NCI-H1048 (cell line): ENCODE results near the gene FKBP5.

Experiments used
- DNase-seq: peaks from one replicate; lab custom pipeline; 2025; lab: John Stamatoyannopoulos, UW

FKBP5 gene

DNA sequence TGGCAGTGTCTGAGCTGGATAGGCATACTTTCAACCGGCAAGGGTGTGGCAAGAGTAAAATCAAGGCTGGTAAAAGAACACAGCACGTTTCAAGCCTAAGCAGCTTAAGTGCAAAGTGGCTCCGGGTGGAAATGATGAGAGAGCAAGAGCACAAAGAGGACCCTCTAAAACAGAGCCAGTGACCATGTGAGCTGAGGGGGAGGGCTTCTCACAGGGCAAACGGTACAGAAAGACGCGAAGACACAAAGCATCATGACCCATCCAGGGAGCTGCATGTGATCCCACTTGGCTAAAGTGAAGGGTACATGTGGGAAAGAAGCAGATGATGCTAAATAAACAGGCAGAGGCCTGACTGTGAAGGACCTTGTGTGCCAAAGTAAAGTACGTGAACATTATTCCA is 25.7 kb downstream of the FKBP5 start:
- DNase-seq: no peak

DNA sequence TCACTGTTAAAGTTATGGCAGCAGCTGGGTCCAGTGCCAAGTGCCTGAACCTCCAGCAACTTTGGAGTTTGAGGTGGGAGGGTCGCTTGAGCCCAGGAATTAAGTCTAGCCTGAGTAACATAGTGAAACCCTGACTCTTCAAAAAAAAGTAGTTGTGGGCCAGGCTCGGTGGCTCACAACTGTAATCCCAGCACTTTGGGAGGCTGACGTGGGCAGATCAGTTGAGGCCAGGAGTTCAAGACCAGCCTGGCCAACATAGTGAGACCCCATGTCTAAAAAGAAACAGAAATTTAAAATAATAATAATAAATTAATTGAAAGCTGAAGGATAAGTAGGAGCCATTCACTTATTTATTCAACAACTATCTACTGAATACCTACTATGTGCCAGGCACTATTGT is 33.8 kb downstream of the FKBP5 start:
- no peak for DNase-seq

DNA sequence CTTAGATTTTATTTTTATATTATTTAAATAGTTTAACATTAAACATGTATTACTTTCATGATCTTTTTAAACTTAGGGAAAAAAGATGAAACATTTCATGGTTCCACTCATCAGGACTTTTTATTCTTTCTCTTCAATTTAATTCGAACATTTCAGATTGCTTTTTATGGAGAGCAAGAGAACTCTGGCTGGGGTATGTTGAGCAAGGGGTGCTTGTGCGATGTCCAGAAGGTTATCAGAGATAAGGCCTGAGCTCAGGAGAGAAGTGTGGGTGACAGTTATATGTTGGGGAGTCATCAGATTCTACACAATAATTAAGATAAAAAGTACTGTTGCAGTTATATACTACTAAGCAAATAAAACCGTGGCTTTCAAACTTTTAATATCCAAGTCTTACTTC is 37.5 kb downstream of the FKBP5 start:
- DNase-seq: no peak

DNA sequence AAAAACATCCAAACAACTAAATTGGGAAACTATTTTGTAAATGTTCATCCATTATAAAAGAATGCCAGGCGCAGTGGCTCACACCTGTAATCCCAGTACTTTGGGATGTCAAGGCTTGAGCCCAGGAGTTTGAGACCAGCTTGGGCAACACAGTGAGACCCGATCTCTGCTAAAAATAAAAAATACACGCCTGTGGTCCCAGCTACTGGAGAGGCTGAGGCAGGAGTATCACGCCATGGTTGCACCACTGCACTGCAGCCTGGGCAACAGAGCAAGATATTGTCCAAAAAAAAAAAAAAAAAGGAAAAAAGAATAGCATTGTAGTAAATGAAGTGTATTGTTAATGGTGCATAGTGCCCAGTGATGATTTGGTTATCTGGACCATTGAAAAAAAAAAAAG is 38.7 kb downstream of the FKBP5 start:
- no peak for DNase-seq

DNA sequence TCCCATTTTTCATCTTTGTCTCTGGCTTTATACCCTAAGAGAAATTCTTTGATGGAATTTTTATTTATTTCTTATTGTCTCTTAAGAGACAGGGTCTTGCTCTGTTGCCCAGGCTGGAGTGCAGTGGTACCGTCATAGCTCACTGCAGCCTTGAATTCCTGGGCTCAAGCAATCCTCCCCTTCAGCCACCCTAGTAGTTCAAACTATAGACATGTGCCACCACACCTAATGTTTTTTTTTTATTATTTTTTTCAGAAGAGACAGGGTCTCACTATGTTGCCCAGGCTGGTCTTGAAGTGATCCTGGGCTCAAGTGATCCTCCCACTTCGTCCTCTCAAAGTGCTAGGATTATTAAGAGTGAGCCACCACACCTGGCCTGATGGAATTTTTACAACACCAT is 40.5 kb downstream of the FKBP5 start:
- DNase-seq: no peak

DNA sequence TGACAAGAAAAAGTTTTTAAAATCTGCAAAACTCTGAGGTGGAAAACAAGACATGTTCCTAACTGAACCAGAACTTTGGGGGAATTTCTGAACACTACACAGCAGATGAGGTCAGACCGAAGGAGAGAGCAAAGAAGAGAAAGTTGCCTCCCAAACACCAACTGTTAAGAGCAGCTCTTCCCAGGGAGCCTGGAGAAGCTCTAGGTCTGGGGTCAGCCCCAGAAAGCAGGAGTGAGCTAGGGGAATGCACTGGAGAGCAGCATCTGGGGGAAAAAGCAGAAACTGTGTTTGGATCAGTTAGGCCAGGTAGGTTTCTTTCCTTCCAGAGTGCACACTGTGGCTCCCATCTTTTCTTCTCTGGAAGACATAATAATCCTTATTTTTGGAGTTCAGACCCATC is 41.3 kb downstream of the FKBP5 start:
- DNase-seq: no peak

DNA sequence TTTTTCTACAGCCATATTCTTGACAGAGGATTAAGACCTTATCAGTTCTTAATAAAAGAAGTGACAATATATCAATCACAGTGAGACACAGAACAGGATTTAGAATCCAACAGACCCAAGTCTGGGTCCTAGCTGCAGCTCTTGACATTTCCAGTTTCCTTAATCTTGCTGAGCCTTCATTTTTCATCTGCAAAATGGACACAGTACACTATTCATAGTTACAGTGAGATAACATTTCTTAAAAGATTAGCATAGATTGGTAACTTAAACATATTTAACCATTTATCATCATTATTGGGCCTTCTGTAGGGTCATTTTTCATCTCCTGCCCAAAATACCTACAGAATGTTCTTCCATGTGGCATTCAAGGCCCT is 45.6 kb downstream of the FKBP5 start:
- no peak for DNase-seq

DNA sequence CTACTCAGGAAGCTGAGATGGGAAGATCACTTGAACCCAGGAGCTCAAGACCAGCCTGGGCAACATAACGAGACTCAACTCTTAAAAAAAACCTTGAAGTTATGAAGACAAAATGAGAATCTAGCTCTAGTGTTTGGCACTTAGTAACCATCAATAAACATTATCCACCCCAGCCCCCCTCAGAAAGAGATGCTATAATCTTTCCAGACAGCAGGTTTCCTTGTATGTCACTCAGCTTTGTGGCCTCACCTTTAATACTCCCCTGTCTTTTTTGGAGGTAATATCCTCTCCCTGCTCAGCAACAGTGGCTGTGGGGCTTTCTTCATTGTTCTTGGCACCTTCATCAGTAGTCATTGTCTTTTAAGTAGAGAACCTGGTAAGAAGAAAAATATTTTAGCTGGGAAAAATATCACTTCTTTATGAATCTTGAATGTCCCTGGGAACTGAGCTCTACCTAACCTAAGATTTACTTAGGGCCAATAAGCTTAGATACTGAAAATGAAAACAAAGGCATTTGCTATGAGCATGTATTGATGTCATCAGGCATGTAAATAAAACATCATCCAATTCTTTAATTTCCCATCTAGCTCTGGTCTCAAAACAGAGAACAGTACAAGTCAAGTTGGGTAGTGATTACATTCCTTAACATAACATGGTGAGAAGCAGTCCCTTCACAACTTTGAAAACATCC is 46.1 kb downstream of the FKBP5 start:
- DNase-seq: no peak

DNA sequence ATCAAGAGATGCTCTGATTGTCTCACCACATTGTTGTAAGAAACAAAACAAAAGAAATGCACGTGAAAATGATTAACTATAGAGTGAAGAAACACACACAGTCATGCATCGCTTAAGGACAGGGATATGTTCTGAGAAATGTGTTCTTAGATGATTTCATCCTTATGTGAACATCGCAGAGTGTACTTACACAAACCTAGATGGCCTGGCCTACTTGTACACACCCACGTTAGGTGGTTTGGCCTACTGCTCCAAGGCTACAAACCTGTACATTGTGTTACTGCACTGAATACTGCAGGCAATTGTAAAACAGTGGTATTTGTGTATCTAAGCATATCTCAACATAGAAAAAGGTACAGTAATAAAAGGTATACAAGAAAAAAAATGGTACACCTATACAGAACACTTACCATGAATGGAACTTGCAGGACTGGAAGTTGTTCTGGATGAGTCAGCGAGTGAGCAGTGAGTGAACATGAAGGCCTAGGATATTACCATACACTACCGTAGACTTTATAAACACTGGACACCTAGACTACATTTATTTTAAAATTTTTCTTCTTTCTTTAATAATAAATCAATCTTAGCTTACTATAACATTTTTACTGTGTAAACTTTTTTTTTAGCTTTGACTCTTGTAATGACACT is 48.6 kb downstream of the FKBP5 start:
- no peak for DNase-seq

DNA sequence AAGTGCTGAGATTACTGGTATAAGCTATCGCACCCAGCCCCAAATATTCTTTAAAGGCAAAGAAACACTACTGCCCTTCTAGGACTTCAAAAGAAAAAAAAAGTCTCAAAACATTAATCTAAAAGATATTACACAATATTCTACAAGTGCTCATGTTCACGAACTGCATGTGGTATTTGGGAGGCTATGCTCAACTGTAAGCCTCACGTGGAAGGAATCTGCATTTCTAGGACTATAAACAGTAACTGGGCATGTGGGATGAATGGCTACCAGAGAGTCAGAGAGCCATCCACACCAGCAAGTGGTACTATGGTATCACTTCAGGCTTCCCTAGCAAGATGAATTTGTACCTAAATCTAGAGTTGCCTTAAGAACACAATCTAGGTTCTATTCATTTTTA is 50.0 kb downstream of the FKBP5 start:
- DNase-seq: no peak

DNA sequence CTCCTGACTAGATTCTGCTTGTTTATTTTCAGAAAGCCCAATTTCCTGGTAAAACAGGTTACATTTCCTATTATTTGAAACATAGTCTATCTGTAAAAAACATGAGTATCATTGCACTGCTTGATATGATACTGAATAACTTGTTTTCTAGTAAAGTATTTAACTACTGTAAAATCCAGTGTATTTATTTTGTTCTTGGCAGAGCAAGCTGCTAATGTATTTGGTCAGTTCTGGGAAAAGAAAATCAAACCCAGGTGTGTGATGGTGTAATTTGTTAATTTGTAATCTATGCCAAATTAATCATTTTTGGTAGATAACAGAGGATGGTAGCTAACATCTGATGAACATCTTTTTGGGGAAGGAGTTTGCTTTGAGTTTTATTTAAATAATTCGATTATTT is 50.8 kb downstream of the FKBP5 start:
- no peak for DNase-seq

DNA sequence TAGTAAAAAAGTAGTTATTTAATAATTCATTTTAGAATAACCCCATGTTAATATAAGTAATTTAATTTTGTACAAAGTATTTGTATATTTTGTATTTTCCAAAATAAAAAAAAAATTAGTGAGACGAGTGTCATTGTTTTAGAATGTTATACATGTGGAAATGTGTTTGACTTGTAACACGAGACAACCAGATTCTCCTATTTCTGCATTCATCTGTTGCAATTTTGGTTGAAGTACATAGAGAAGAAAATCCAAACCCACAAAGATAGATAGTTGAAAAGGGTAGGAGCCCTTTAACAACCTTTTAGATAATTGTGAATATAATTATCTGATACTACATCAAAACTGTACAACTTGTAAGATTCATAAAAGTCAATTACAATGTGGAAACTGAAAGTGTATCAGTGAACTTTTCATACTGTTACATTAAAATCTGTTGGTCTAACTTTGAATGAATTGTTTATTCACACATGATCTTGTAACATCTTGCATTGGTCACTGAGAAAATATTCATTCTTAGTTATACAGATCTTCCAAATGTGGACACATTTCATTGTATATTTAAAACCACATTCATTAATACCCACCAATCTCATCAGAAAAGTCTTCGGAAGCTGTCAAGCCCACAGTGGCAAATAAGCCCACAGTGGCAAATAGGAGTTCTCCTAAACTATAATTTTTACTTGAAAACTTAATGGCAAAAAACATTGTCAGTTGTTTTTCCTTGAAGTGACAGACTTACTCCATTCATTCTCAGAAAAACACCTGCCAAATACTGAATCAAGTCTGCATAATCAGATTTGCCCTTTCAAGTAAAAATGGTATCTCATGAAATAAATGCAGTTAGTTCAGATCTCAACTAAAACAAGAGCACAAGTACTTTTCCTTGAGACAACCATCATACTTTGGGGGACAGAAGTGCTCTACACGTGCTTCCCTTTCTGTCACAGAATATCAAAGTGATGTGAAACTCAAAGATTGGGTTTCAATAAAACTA is 52.8 kb downstream of the FKBP5 start:
- DNase-seq: no peak

DNA sequence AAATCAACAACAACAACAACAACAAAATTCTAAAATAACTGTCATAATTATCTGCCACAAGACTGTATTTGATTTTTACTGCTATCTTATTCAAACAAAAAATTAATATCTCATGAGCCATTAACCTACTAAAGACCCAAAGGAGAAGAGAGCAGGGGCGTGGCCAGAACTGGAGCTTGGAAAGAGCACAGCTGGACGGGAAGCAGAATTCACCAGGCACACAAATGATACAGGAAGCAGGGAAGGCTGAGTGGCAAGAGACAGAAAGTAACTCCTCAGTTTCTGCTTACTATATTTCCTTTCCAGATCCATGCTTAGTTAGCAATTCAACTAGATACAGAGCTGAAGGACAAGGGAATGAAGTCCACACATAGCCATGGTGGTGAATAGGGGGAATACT is 54.4 kb downstream of the FKBP5 start:
- DNase-seq: no peak

DNA sequence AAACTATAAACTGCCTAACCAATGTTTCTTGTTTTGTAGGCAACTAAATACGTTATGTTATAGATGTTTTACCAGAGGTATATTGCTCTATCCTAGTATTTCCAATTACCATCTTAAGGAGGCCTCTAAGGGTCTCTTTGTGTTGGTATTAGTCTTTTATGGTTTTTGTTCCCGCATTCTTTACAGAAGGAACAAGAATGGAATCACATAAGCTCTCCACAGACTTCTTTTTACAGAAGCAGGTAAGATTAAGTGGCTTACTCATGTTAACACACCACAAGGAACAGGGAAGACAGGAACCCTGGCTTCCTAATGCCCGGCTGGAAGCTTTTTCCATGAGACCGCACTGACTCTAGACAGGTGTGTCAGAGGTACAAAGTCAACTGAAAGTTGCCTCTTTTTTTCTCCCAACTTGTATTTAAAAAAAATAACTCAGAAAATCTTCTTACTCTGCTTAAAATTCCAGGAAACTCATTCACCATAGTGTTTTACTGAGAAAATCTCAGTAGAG is 55.1 kb downstream of the FKBP5 start:
- no peak for DNase-seq

DNA sequence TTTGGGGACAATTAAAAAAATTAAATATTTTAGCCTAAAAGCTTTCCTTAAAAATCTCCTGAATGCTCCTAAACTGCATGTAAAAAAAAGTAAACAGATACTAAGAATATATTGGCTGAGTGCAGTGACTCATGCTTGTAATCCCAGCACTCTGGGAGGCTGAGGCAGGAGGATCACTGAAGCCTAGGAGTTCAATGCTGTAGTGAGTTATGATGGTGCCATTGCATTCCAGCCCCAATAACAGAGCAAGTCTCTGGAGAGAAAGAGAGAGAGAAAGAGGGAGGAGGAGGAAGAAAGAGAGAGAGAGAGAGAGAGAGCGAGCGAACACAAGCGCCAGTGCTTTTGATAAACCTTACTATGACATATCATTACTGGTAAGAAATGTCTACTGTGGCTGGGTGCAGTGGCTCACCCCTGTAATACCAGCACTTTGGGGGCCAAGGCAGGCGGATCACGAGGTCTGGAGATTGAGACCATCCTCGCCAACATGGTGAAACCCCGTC is 58.8 kb downstream of the FKBP5 start:
- no peak for DNase-seq

DNA sequence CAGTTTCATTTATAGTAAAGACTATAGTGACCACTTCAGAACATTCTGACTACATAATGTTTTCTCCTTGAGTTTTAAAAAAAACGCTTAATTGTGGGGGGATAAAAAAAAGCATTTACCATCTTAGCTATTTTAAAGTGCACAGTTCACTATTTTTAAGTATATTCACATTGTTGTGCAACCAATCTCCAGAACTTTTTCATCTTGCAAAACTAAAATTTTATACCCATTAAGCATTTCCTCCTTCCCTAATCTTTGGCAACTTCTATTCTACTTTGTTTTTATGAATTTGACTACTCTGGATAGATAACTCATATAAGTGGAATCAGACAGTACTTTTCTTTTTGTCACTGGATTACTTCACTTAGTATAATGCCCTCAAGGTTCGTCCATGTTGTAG is 62.3 kb downstream of the FKBP5 start:
- DNase-seq: no peak

DNA sequence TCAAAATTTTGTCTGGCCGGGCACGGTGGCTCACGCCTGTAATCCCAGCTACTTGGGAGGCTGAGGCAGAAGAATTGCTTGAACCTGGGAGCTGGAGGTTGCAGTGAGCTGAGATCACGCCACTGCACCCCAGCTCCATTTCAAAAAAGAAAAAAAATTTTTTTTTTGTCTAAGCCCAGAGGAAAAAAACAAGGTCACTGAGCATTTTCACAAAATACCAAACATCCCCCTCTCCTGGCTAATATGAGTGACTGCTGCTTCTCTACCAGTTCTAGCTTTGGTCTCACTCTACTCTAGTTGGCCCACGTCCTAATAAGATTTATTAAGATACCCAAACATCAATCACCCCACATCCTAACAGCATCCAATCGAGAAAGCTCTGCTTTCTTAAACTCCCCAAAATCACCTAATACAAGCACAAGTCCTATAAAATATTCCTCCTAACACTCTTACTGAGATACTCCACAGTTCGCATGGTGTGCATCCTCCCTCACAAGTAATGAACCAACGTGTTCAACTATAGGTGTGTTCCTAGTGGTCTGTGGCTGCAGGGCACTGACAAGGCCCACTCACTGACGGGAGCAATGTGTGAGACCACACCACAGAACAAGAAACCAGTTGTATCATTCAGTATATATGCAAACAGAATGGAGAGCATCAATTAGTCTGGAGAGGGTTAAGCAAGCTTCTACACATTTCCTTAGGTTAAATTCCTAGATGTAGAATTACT is 64.2 kb downstream of the FKBP5 start:
- DNase-seq: no peak

DNA sequence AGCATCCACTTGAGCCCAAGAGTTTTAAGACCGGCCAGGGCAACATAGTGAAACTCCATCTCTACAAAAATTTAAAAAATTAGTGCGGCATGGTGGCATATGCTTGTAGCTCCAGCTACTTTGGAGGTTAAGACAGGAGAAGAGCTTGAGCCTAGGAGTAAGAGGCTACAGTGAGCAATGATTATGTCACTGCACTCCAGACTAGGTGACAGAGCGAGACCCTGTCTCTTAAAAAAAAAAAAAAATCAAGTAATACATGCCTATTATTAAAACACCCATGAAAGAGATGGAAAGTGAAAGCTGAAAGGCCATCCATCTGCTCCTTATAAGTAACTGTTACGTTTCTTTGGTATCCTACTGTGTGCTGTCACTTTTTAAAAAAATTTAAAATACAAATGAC is 66.4 kb downstream of the FKBP5 start:
- DNase-seq: no peak

DNA sequence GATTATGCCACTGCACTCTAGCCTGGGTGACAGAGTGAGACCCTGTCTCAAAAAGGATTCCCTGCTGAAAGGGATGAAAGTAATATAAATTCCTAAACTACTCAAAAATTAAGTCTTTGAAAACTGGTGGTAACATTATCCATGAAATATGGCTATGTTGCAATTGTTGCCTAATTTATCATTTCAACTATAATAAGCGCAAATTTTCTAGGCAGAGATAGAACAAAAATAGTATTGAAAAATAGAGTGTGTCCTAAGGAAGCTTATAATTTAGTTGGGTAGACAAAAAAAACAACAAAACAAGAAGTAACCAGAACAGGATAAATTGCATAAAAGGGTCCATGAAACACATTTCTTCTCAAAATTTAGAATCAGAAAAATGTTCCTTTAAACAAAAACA is 68.0 kb downstream of the FKBP5 start:
- DNase-seq: no peak

DNA sequence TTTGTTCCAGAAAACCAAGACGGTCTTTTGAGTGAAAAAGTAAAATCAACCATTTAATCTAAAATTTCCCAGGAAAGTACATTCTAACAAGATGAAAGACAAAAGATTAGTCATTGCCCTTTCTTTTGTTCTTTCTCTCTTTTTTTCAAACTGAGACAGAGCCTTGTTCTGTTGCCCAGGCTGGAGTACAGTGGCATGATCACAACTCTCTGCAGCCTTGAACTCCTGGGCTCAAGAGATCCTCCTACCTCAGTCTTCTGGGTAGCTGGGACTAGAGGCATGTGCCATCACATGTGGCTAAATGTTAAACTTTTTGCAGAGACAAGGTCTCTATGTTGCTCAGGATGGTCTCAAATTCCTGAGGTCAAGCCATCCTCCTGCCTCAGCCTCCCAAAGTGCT is 75.0 kb downstream of the FKBP5 start:
- no peak for DNase-seq

DNA sequence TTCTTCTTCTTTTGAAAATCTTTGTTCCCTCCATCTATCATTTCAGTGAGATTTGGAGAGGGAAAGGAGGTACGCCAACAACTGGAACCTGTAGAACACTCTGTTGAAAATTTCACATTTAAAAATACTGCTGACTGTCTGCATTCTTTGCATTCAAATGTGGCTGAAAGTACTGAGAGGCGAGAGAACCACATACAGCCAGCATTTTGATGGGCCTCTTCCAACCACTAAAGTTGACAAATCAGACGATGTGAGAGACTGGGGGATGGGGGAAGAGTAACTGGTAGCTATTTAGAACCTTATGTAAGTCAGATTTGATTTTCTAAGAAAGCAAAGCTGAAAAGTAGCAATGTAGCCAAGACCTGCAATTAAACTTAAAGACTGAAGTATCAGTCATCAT is 77.5 kb downstream of the FKBP5 start:
- DNase-seq: no peak

DNA sequence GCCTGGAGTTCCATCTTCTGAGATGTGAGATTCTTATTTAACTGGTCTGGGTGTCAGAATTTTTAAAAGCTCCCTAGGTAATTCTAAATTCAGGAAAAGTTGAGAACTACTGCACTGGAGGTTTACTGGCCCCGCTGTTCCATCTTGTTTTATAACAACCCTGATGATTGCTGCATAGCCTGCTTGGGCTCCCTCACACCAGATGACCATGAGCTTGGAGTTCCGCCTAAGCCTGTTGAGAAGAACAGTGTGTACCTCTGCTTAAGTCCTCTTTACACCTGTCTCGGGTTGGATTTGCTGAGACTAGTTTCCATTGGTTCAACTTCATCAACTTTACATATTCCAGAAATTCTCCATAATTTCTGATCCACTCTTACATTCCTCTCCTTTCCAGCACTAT is 77.9 kb downstream of the FKBP5 start:
- DNase-seq: no peak
